OCI-LY3 (cell line): ENCODE measurements around the gene FAHD2A.
"Not testable (repeated sequence)": the region's sequence is repeated elsewhere in the genome, so short reads cannot be mapped to it uniquely, and the experiment has no call there.

Experiments
- EZH2phosphoT487 ChIP-seq: fragments of 200-600 bp; shearing (Covaris generic); IDR thresholded peaks from 2 replicates; pipeline ENCODE4 v1.6.1; 2018; ENCODE audit warnings: antibody characterized with exemption, mixed run types, low read depth
- TF ChIP-seq, protein P1 (sequence below): fragments of 200-600, 300-600 bp; sonication (generic); IDR thresholded peaks from 2 replicates; pipeline ENCODE4 v1.5.1; 2014; ENCODE audit warnings: antibody characterized with exemption, low read length, low read depth

DNA sequence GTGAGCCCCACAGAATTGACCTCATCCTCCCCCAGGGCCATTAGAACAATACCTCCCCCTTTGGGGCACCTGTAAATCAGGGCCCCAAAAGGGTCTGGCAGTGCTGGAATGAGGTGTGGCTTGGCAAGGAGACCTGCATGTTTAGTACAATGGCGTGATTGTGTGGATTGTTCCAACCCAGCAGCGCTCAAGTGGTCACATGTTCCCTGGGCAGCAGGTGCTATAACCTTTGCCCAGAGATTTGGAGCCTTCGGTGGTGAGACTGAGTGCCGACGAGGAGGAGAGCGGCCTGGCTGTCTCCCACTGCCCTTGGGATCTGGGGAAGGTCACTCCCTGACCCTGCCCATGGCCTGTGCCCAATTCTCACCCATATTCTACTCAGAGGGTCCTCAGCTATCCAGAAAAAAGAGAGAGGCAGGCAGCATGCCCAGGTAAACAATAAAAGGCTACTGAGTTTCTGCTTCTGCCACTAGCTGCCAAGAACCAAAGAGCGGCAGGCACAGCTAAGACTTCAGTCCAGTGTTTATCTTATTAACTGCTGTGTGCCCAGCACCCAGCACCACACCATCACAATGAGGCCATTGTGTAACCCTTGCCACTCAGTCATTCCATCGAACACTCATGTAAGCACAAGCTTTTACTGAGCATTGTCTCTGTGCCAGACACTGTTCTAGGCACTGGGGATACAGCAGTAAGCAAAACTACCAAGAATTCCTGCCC lies 27.4 kb downstream of the FAHD2A start:
- TF ChIP-seq, protein P1, sequence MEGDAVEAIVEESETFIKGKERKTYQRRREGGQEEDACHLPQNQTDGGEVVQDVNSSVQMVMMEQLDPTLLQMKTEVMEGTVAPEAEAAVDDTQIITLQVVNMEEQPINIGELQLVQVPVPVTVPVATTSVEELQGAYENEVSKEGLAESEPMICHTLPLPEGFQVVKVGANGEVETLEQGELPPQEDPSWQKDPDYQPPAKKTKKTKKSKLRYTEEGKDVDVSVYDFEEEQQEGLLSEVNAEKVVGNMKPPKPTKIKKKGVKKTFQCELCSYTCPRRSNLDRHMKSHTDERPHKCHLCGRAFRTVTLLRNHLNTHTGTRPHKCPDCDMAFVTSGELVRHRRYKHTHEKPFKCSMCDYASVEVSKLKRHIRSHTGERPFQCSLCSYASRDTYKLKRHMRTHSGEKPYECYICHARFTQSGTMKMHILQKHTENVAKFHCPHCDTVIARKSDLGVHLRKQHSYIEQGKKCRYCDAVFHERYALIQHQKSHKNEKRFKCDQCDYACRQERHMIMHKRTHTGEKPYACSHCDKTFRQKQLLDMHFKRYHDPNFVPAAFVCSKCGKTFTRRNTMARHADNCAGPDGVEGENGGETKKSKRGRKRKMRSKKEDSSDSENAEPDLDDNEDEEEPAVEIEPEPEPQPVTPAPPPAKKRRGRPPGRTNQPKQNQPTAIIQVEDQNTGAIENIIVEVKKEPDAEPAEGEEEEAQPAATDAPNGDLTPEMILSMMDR = not testable (repeated sequence)
- not testable (repeated sequence) for TF ChIP-seq EZH2phosphoT487
